ENCODE results near the gene P2RY14.

The P2RY14 gene

GRCh38 chr3:151196434-151196833 is 81.9 kb downstream of the P2RY14 start:
- H3K27me3 ChIP-seq (ENCODE audit: control insufficient read depth in 1 of 2, insufficient read depth in 2 of 2, low read length in 2 of 2) = no peaks in the 10 kb centered on the region
- no peak overlapping the region for H3K27ac ChIP-seq (ENCODE audit: low read depth, low read length)
- peaks cover 0 to 17% of the 10 kb centered on the region in 2 donors for H3K4me1 ChIP-seq (ENCODE audit: control insufficient read depth in 1 of 2, insufficient read depth in 2 of 2, low read length in 2 of 2)
- H3K4me3 ChIP-seq (ENCODE audit: low read depth in 1 of 2, low read length in 2 of 2) = no peak overlapping the region
- no peaks in the 10 kb centered on the region for H3K9me3 ChIP-seq (ENCODE audit: control insufficient read depth in 1 of 2, low read length in 2 of 2)
- H3K36me3 ChIP-seq (ENCODE audit: control insufficient read depth in 1 of 2, insufficient read depth in 2 of 2, low read length in 2 of 2) = no peaks in the 10 kb centered on the region
- no peak overlapping the region for H3K9ac ChIP-seq (ENCODE audit: low read depth in 1 of 2, low read length in 2 of 2)

DNA sequence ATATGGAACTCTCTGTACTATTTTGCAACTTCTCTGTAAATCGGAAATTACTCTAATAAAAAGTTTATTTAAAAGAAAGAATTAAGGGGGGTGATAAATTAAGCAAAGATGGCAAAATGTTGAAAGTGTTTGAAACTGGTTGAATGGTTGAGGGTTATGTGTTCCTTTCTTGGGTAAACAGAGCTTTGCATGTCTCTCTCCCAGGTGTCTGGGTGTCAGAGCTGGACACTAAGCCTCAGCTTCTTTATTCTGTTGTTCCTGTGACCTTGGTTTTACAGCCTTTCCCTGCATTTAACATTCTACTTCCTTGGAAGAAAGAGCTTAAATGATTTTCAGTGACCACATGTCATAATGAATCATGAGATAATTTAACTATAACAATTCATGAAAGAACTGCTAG is 82.5 kb downstream of the P2RY14 start:
- Histone ChIP-seq H3K27me3 (ENCODE audit: control insufficient read depth in 1 of 2, insufficient read depth in 2 of 2, low read length in 2 of 2) (no peaks in the 10 kb centered on the region), H3K4me1 (ENCODE audit: control insufficient read depth in 1 of 2, insufficient read depth in 2 of 2, low read length in 2 of 2) (peaks cover 0 to 17% of the 10 kb centered on the region in 2 donors), H3K36me3 (ENCODE audit: control insufficient read depth in 1 of 2, insufficient read depth in 2 of 2, low read length in 2 of 2) (no peaks in the 10 kb centered on the region), H3K9me3 (ENCODE audit: control insufficient read depth in 1 of 2, low read length in 2 of 2) (no peaks in the 10 kb centered on the region), H3K27ac (ENCODE audit: low read depth, low read length) (no peak overlapping the region), H3K4me3 (ENCODE audit: low read depth in 1 of 2, low read length in 2 of 2) (no peak overlapping the region), H3K9ac (ENCODE audit: low read depth in 1 of 2, low read length in 2 of 2) (no peak overlapping the region)

- H3K4me1 ChIP-seq (ENCODE audit: control insufficient read depth in 1 of 2, insufficient read depth in 2 of 2, low read length in 2 of 2) = no peaks in the 10 kb centered on the region
- H3K27ac ChIP-seq (ENCODE audit: low read depth, low read length) = no peak overlapping the region
- H3K27me3 ChIP-seq (ENCODE audit: control insufficient read depth in 1 of 2, insufficient read depth in 2 of 2, low read length in 2 of 2) = no peaks in the 10 kb centered on the region
- H3K36me3 ChIP-seq (ENCODE audit: control insufficient read depth in 1 of 2, insufficient read depth in 2 of 2, low read length in 2 of 2) = no peaks in the 10 kb centered on the region
- no peak overlapping the region for H3K4me3 ChIP-seq (ENCODE audit: low read depth in 1 of 2, low read length in 2 of 2)
- H3K9me3 ChIP-seq (ENCODE audit: control insufficient read depth in 1 of 2, low read length in 2 of 2) = no peaks in the 10 kb centered on the region
- H3K9ac ChIP-seq (ENCODE audit: low read depth in 1 of 2, low read length in 2 of 2) = no peak overlapping the region
These were observed 85.8 kb downstream of the P2RY14 start for GRCh38 chr3:151192545-151192944.

- no peak overlapping the region for H3K27ac ChIP-seq (ENCODE audit: low read depth, low read length)
- H3K9me3 ChIP-seq (ENCODE audit: control insufficient read depth in 1 of 2, low read length in 2 of 2) = no peaks in the 10 kb centered on the region
- H3K36me3 ChIP-seq (ENCODE audit: control insufficient read depth in 1 of 2, insufficient read depth in 2 of 2, low read length in 2 of 2) = no peaks in the 10 kb centered on the region
- H3K4me3 ChIP-seq (ENCODE audit: low read depth in 1 of 2, low read length in 2 of 2) = no peak overlapping the region
- H3K27me3 ChIP-seq (ENCODE audit: control insufficient read depth in 1 of 2, insufficient read depth in 2 of 2, low read length in 2 of 2) = no peaks in the 10 kb centered on the region
- H3K4me1 ChIP-seq (ENCODE audit: control insufficient read depth in 1 of 2, insufficient read depth in 2 of 2, low read length in 2 of 2) = no peaks in the 10 kb centered on the region
- no peak overlapping the region for H3K9ac ChIP-seq (ENCODE audit: low read depth in 1 of 2, low read length in 2 of 2)
These were observed 87.2 kb downstream of the P2RY14 start for GRCh38 chr3:151191095-151191494.

DNA sequence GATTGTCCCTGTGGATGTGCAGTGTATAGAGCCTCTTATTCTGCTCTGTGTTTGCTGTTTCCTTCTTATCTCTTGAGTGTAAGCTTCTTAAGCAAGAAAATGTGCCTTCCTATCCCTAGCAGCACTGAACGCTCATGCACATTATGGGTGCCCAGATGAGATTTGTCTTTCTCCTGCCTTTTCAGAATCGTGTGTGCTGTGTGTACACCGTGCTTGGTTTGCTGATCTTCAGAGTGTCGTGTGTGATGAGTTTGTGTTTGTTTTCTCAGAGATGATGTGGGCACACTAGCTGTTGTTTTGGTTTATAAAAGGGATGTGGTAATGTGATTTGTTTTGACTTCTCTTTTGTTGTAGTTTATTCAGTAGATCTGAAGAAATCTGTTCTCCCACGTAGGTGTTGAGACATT is 95.1 kb downstream of the P2RY14 start:
- Histone ChIP-seq H3K27ac (ENCODE audit: low read depth, low read length) (no peak overlapping the region), H3K9me3 (ENCODE audit: control insufficient read depth in 1 of 2, low read length in 2 of 2) (no peaks in the 10 kb centered on the region), H3K36me3 (ENCODE audit: control insufficient read depth in 1 of 2, insufficient read depth in 2 of 2, low read length in 2 of 2) (no peaks in the 10 kb centered on the region), H3K9ac (ENCODE audit: low read depth in 1 of 2, low read length in 2 of 2) (no peak overlapping the region), H3K4me1 (ENCODE audit: control insufficient read depth in 1 of 2, insufficient read depth in 2 of 2, low read length in 2 of 2) (peaks cover 0 to 3% of the 10 kb centered on the region in 2 donors), H3K4me3 (ENCODE audit: low read depth in 1 of 2, low read length in 2 of 2) (no peak overlapping the region), H3K27me3 (ENCODE audit: control insufficient read depth in 1 of 2, insufficient read depth in 2 of 2, low read length in 2 of 2) (no peaks in the 10 kb centered on the region)

DNA sequence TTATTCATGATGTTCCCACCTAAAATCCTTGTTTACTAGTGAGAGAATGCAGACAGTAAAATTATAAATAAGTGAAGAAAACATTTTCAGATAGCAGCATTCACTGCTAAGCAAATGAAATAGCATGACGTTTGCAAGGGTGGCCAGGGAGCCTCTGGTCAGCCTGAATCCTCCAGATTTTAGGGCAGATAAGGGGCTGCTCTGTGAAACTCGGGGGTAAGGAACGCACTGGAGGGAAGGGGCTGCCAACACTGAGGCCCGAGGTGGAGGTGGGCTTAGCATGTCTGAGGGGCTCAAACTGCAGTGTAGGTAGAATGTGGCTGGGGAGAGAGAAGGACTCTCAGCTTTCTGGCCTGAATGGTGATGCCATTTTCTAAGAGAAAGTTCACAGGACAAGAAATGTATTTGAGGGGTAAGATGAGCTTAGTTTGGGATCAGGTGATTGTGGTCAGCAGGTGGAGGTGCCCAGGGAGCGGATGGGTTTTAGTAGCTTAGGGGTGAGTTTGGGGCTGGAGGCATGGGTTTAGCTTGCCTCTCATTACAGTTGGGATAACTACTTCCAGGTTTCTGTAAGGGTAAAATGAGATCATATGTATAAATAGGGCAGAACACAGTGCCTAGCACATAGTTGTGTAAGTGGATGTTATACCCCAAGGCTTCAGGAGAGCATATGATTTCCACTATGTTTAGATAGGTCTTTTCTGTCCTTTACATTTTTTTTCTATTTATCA is 95.8 kb downstream of the P2RY14 start:
- Histone ChIP-seq H3K9ac (ENCODE audit: low read depth in 1 of 2, low read length in 2 of 2) (no peak overlapping the region), H3K9me3 (ENCODE audit: control insufficient read depth in 1 of 2, low read length in 2 of 2) (no peaks in the 10 kb centered on the region), H3K27ac (ENCODE audit: low read depth, low read length) (no peak overlapping the region), H3K4me1 (ENCODE audit: control insufficient read depth in 1 of 2, insufficient read depth in 2 of 2, low read length in 2 of 2) (peaks cover 0 to 6% of the 10 kb centered on the region in 2 donors), H3K27me3 (ENCODE audit: control insufficient read depth in 1 of 2, insufficient read depth in 2 of 2, low read length in 2 of 2) (no peaks in the 10 kb centered on the region), H3K36me3 (ENCODE audit: control insufficient read depth in 1 of 2, insufficient read depth in 2 of 2, low read length in 2 of 2) (no peaks in the 10 kb centered on the region), H3K4me3 (ENCODE audit: low read depth in 1 of 2, low read length in 2 of 2) (no peak overlapping the region)

DNA sequence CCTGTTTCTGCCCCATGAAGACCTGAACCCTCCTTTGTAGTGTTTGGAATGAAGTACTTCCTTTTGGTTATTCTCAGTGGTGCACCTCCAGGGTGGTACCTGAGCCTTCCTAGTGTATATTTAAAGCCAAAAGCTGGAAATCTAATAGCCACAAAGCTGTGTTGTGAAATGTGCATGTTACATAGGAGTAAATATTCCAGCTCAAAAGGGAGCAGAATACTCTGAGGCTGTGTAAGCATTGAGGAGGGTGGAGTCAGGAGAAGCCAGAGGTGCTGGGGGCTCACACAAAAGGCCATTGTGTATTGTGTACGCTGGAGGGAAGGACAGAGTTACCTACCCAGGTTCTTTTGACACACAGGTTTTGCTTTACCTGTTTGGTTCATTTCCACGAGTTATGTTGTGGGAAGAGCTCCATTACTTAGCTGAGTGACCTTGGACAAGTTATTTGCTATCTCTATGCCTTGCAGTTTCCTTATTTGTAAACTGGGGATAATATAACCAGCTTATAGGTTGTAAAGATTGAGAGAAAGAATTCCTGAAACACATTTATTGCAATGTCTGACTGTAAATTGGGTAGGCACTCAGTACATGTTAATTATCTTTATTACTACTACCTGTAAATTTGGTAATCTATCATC is 100.0 kb downstream of the P2RY14 start:
- H3K9ac ChIP-seq (ENCODE audit: low read depth in 1 of 2, low read length in 2 of 2) = no peak overlapping the region
- H3K27me3 ChIP-seq (ENCODE audit: control insufficient read depth in 1 of 2, insufficient read depth in 2 of 2, low read length in 2 of 2) = no peaks in the 10 kb centered on the region
- H3K4me1 ChIP-seq (ENCODE audit: control insufficient read depth in 1 of 2, insufficient read depth in 2 of 2, low read length in 2 of 2) = peaks cover 3 to 6% of the 10 kb centered on the region in 2 donors
- H3K27ac ChIP-seq (ENCODE audit: low read depth, low read length) = no peak overlapping the region
- H3K9me3 ChIP-seq (ENCODE audit: control insufficient read depth in 1 of 2, low read length in 2 of 2) = no peaks in the 10 kb centered on the region
- no peaks in the 10 kb centered on the region for H3K36me3 ChIP-seq (ENCODE audit: control insufficient read depth in 1 of 2, insufficient read depth in 2 of 2, low read length in 2 of 2)
- no peak overlapping the region for H3K4me3 ChIP-seq (ENCODE audit: low read depth in 1 of 2, low read length in 2 of 2)

GRCh38 chr3:151175952-151176351 is 102.4 kb downstream of the P2RY14 start:
- Histone ChIP-seq H3K27ac (ENCODE audit: low read depth, low read length) (no peak overlapping the region), H3K36me3 (ENCODE audit: control insufficient read depth in 1 of 2, insufficient read depth in 2 of 2, low read length in 2 of 2) (no peaks in the 10 kb centered on the region), H3K9ac (ENCODE audit: low read depth in 1 of 2, low read length in 2 of 2) (no peak overlapping the region), H3K4me1 (ENCODE audit: control insufficient read depth in 1 of 2, insufficient read depth in 2 of 2, low read length in 2 of 2) (peaks cover 3 to 14% of the 10 kb centered on the region in 2 donors), H3K4me3 (ENCODE audit: low read depth in 1 of 2, low read length in 2 of 2) (no peak overlapping the region), H3K27me3 (ENCODE audit: control insufficient read depth in 1 of 2, insufficient read depth in 2 of 2, low read length in 2 of 2) (no peaks in the 10 kb centered on the region), H3K9me3 (ENCODE audit: control insufficient read depth in 1 of 2, low read length in 2 of 2) (no peaks in the 10 kb centered on the region)

DNA sequence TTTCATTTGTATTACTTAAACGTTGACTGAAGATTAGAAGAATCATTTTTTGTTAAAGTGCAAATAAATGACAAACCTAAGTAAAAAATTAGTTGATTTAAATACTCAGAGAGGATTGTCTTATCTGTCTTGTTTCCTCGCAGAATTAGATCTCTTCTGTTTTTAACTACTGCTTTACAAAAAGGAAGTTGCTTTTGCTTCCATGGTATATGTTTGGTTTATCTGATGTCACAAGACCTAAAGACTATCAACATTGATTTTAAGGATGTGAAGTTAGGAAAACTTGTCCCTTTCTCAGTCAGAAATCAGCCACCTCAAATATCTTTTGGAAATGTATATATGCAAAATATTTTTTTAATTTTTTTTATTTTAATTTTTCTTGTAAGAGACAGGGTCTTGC is 104.0 kb downstream of the P2RY14 start:
- no peak overlapping the region for H3K4me3 ChIP-seq (ENCODE audit: low read depth in 1 of 2, low read length in 2 of 2)
- no peak overlapping the region for H3K27ac ChIP-seq (ENCODE audit: low read depth, low read length)
- no peaks in the 10 kb centered on the region for H3K36me3 ChIP-seq (ENCODE audit: control insufficient read depth in 1 of 2, insufficient read depth in 2 of 2, low read length in 2 of 2)
- H3K27me3 ChIP-seq (ENCODE audit: control insufficient read depth in 1 of 2, insufficient read depth in 2 of 2, low read length in 2 of 2) = no peaks in the 10 kb centered on the region
- H3K9me3 ChIP-seq (ENCODE audit: control insufficient read depth in 1 of 2, low read length in 2 of 2) = no peaks in the 10 kb centered on the region
- no peak overlapping the region for H3K9ac ChIP-seq (ENCODE audit: low read depth in 1 of 2, low read length in 2 of 2)
- H3K4me1 ChIP-seq (ENCODE audit: control insufficient read depth in 1 of 2, insufficient read depth in 2 of 2, low read length in 2 of 2) = peaks cover 10 to 14% of the 10 kb centered on the region in 2 donors

DNA sequence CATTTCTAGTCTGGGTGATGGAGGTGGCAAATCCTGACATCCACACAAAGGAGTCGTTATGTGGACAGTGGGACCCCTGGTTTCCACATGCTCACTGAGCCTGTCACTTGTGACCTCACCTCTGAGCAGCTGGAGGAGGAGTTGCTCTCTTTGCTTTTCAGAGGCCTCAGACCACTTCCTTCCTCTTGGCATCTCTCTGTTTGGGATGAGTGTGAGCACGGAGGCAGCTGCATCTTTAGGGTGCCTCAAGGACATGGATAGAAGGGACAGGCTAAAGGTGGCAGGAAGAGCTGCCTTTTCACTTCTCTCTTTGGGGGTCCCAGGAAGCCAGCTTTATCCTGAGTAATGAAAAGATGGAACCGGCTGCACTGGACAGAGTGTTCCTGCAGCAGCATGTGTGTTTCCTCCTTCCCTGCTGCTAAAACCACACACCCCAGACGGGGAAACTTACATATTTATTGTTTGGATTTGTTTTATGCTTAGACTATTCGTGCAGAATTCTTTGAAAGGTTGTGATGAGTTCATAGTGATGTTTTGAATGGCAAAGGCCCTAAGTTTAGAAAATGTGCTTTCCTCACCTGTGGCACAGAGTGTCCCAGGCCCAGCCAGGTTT is 107.1 kb downstream of the P2RY14 start:
- Histone ChIP-seq H3K4me1 (ENCODE audit: control insufficient read depth in 1 of 2, insufficient read depth in 2 of 2, low read length in 2 of 2) (peaks cover 8 to 10% of the 10 kb centered on the region in 2 donors), H3K4me3 (ENCODE audit: low read depth in 1 of 2, low read length in 2 of 2) (no peak overlapping the region), H3K27ac (ENCODE audit: low read depth, low read length) (no peak overlapping the region), H3K9ac (ENCODE audit: low read depth in 1 of 2, low read length in 2 of 2) (no peak overlapping the region), H3K27me3 (ENCODE audit: control insufficient read depth in 1 of 2, insufficient read depth in 2 of 2, low read length in 2 of 2) (no peaks in the 10 kb centered on the region), H3K36me3 (ENCODE audit: control insufficient read depth in 1 of 2, insufficient read depth in 2 of 2, low read length in 2 of 2) (no peaks in the 10 kb centered on the region), H3K9me3 (ENCODE audit: control insufficient read depth in 1 of 2, low read length in 2 of 2) (no peaks in the 10 kb centered on the region)
